HepG2 (cell line): ENCODE measurements around the gene PODN. TPM values are rescaled to one million over a fixed set of nuclear protein-coding genes. Genes with fewer than 3 reads are reported as not detected.
A peak's percentile ranks its signal among the peaks of the same experiment; 100 is the strongest.

Experiments
- KDM1A ChIP-seq: IDR thresholded peaks from 2 replicates; pipeline ENCODE4 v1.6.1; 2016; ENCODE audit warnings: missing compliant biosample characterization
- LCORL ChIP-seq, 2 experiments: fragments of 450-650 bp in 1 of 2; sonication (generic) in 1 of 2; formaldehyde crosslinking in 1 of 2; IDR thresholded peaks; 2 replicates each; pipeline versions ENCODE4 v1.5.0 to v1.6.1; 2017 to 2020; ENCODE audit warnings: antibody characterized with exemption in 1 of 2, missing genetic modification reagents in 1 of 2
- PHF5A ChIP-seq: IDR thresholded peaks from one replicate; pipeline ENCODE4 v1.6.1; 2018; ENCODE audit warnings: low read depth, missing genetic modification reagents; ENCODE audit not compliant: unreplicated experiment
- PREB ChIP-seq: sonication (generic); formaldehyde crosslinking; IDR thresholded peaks from 2 replicates; pipeline ENCODE4 v1.4.0; 2020; ENCODE audit warnings: missing genetic modification reagents
- RCOR2 ChIP-seq: IDR thresholded peaks from 2 replicates; pipeline ENCODE4 v1.6.1; 2016; ENCODE audit warnings: missing biosample characterization, missing genetic modification reagents
- RNF2 ChIP-seq: fragments of 450-650 bp; conservative IDR thresholded peaks from 2 replicates; pipeline ENCODE4 v1.6.1; 2016; ENCODE audit warnings: low read depth
- STAG1 ChIP-seq: sonication (generic); formaldehyde crosslinking; IDR thresholded peaks from 2 replicates; pipeline ENCODE4 v1.4.0; 2020; ENCODE audit warnings: missing genetic modification reagents
- TFAP4 ChIP-seq: sonication (generic); IDR thresholded peaks from 2 replicates; pipeline ENCODE4 v1.6.1; 2016; ENCODE audit warnings: low read depth, borderline replicate concordance
- ZBED4 ChIP-seq: sonication (generic); formaldehyde crosslinking; IDR thresholded peaks from 2 replicates; pipeline ENCODE4 v1.4.0; 2020; ENCODE audit warnings: missing genetic modification reagents, borderline replicate concordance
- ZFP1 ChIP-seq: IDR thresholded peaks from 2 replicates; pipeline ENCODE4 v1.6.1; 2016
- ZFP36 ChIP-seq: fragments of 150-350 bp; IDR thresholded peaks from 2 replicates; pipeline ENCODE4 v1.6.1; 2018; ENCODE audit warnings: borderline replicate concordance, low read length, low read depth; ENCODE audit not compliant: partially characterized antibody
- ZFP62 ChIP-seq: sonication (generic); formaldehyde crosslinking; IDR thresholded peaks from 2 replicates; pipeline ENCODE4 v1.4.0; 2020; ENCODE audit warnings: missing genetic modification reagents
- ZNF407 ChIP-seq: sonication (generic); formaldehyde crosslinking; IDR thresholded peaks from one replicate; pipeline ENCODE4 v1.5.1; 2020; ENCODE audit warnings: mild to moderate bottlenecking, missing genetic modification reagents; ENCODE audit errors: not compliant biosample characterization
- ZNF878 ChIP-seq: sonication (generic); formaldehyde crosslinking; IDR thresholded peaks from 2 replicates; pipeline ENCODE4 v1.8.1; 2023; ENCODE audit warnings: mild to moderate bottlenecking, missing genetic modification reagents, moderate library complexity
- ZSCAN29 ChIP-seq: sonication (generic); formaldehyde crosslinking; conservative IDR thresholded peaks from 2 replicates; pipeline ENCODE4 v1.4.0; 2020; ENCODE audit warnings: mild to moderate bottlenecking, missing genetic modification reagents
- polyA plus RNA-seq, 8 experiments: library from polyadenylated mRNA; depleted of rRNA in 3 of 8; stranded (reverse) in 7 of 8; unstranded in 1 of 8; fragments of >200 nt; fragmentation: Illumina TruSeq in 4 of 8; extraction: Trizol in 4 of 8; gene quantifications; 2 replicates each; pipeline versions ENCODE4 v1.2.1 to v1.2.3, GENCODE V29; 2011 to 2016; ENCODE audit warnings: low read depth in 4 of 8, missing spikeins in 1 of 8, mixed read lengths in 1 of 8; ENCODE audit not compliant: insufficient read depth in 1 of 8
- total RNA-seq, 5 experiments: library from RNA; depleted of rRNA; stranded (reverse); fragments of >200 nt; fragmentation: Illumina TruSeq; extraction: Trizol; gene quantifications; 2 replicates each; pipeline ENCODE4 v1.2.3, GENCODE V29; 2016; ENCODE audit warnings: low read depth in 1 of 5

Gene PODN
- total and polyA plus RNA-seq, 2 of the 13 experiments (the other 11 are each of a cell fraction or from before 2014, with no cell fraction given) = 0.13 TPM; not detected in 1

GRCh38 chr1:53107570-53108322 is 45.7 kb downstream of the PODN start (continued):
- no peak for TF ChIP-seq PREB (CRISPR knock-in tag)
- TF ChIP-seq KDM1A (CRISPR knock-in tag) = peak; percentile 48; the same call in 1 of the 2 replicates
- 0 out of 2 replicates have a peak, but pooled peaks have one; percentile 84 for TF ChIP-seq ZNF878 (CRISPR knock-in tag)
- TF ChIP-seq RNF2 = 0 out of 2 replicates have a peak, but pooled peaks have one; percentile 27
- no peak for TF ChIP-seq ZFP62 (CRISPR knock-in tag)
- TF ChIP-seq ZSCAN29 (CRISPR knock-in tag) = peak; percentile 91; the same call in 1 of the 2 replicates
- peak; percentile 64 for TF ChIP-seq ZFP1 (CRISPR knock-in tag)
- no peak for TF ChIP-seq ZNF407 (CRISPR knock-in tag)
- peak; percentile 13; the same call in 1 of the 2 replicates for TF ChIP-seq STAG1
- no peak for TF ChIP-seq LCORL (IDR thresholded peaks at IDR 0.05)
- peak; percentile 81 for TF ChIP-seq LCORL (CRISPR knock-in tag; IDR thresholded peaks at IDR 0.05)
- peak; percentile 92 for TF ChIP-seq RCOR2 (CRISPR knock-in tag)
- TF ChIP-seq TFAP4 = peak; percentile 42; the same call in 1 of the 2 replicates
- TF ChIP-seq PHF5A (CRISPR knock-in tag) = no peak
- peak; percentile 63; the same call in 1 of the 2 replicates for TF ChIP-seq ZBED4 (CRISPR knock-in tag)
- peak; percentile 42 for TF ChIP-seq ZFP36
